ENCODE data around the gene ACOT7. TPM values are rescaled to one million over a fixed set of nuclear protein-coding genes. Genes with fewer than 3 reads are reported as not detected.

Gene ACOT7
- total RNA-seq, 2 experiments from 2014 or later = 23.4 to 53.6 TPM

DNA sequence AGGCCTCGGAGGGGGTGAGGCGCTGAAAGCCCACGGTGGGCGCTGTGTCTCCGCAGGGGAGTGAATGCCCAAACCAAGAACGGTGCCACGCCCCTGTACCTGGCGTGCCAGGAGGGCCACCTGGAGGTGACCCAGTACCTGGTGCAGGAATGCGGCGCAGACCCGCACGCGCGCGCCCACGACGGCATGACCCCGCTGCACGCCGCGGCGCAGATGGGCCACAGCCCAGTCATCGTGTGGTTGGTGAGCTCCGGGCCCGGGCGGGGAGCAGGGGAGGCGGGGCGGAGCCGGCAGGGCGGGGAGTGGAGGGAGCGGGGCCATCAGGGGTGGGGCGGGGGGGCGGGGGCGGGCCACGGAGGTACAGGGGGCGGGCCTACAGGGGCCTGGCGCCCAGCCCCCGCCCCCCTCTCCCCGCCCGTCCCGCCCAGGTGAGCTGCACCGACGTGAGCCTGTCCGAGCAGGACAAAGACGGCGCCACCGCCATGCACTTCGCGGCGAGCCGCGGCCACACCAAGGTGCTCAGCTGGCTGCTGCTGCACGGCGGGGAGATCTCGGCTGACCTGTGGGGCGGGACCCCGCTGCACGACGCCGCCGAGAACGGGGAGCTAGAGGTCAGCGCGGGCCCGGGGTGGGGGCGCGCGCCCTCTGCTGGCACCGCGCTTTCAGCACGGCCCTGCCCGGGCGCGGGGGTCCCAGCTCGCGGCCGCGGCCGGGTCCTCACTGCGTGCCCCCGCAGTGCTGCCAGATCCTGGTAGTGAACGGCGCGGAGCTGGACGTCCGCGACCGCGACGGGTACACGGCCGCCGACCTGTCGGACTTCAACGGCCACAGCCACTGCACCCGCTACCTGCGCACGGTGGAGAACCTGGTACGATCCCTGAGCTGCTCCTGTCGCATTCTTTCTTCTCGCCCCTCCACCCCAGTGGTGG lies 46.9 kb upstream of the ACOT7 start:
- Histone ChIP-seq H3K4me3 (ENCODE audit: low read depth, low read length, poor library complexity, severe bottlenecking) (no peak overlapping the region), H2AFZ (ENCODE audit: low read length) (no peak overlapping the region), H4K20me1 (ENCODE audit: insufficient read depth, low read length) (no peaks in the 10 kb centered on the region; the same call in 1 of the 2 replicates), H3K79me2 (ENCODE audit: insufficient read depth, low read depth, low read length) (no peaks in the 10 kb centered on the region), H3K9me2 (ENCODE audit: insufficient read depth, low read length) (no peaks in the 10 kb centered on the region), H3K4me2 (ENCODE audit: low read length) (peak overlapping the region; percentile 42; the same call in 1 of the 2 replicates), H3K27ac (ENCODE audit: low read depth, low read length, poor library complexity, severe bottlenecking) (no peak overlapping the region), H3K9me3 (ENCODE audit: low read length) (no peaks in the 10 kb centered on the region), H3K36me3 (ENCODE audit: insufficient read depth, low read length) (no peaks in the 10 kb centered on the region), H3K4me1 (ENCODE audit: insufficient read depth, low read length, poor library complexity, severe bottlenecking) (no peaks in the 10 kb centered on the region)
- intact Hi-C loops (cut with micrococcal nuclease; ENCODE audit: unreplicated experiment) = no loop called here
- ChIA-PET POLR2A (no interaction called here), CTCF (ENCODE audit: unreplicated experiment) (interaction anchor here (0.7 kb wide), 1 partner anchor 95 kb away, joined by 5 read pairs; no protein-coding TSS in a partner anchor)
- TF ChIP-seq, protein P1, sequence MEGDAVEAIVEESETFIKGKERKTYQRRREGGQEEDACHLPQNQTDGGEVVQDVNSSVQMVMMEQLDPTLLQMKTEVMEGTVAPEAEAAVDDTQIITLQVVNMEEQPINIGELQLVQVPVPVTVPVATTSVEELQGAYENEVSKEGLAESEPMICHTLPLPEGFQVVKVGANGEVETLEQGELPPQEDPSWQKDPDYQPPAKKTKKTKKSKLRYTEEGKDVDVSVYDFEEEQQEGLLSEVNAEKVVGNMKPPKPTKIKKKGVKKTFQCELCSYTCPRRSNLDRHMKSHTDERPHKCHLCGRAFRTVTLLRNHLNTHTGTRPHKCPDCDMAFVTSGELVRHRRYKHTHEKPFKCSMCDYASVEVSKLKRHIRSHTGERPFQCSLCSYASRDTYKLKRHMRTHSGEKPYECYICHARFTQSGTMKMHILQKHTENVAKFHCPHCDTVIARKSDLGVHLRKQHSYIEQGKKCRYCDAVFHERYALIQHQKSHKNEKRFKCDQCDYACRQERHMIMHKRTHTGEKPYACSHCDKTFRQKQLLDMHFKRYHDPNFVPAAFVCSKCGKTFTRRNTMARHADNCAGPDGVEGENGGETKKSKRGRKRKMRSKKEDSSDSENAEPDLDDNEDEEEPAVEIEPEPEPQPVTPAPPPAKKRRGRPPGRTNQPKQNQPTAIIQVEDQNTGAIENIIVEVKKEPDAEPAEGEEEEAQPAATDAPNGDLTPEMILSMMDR (conservative IDR thresholded peaks at IDR 0.05; ENCODE audit: low read length) = peak; percentile 69
- TF ChIP-seq EZH2phosphoT487 (IDR thresholded peaks at IDR 0.05; ENCODE audit: borderline replicate concordance, low read depth, low read length) = no peak
- peak; percentile 38 for DNase-seq (ENCODE audit: low spot score)
- no TSS peak for BruUV-seq (replicated peaks)

- no peak overlapping the region for H2AFZ ChIP-seq (ENCODE audit: low read length)
- intact Hi-C loops (cut with micrococcal nuclease; ENCODE audit: unreplicated experiment) = loop anchor here (1.0 to 10.0 kb wide), 2 partner anchors 75 to 193 kb away; partner anchors contain the start of gene HES3
- H3K4me2 ChIP-seq (ENCODE audit: low read length) = no peak overlapping the region
- no peaks in the 10 kb centered on the region for H3K79me2 ChIP-seq (ENCODE audit: insufficient read depth, low read depth, low read length)
- POLR2A ChIA-PET = no interaction called here
- no TSS peak for BruUV-seq (replicated peaks)
- no peak overlapping the region for H3K27ac ChIP-seq (ENCODE audit: low read depth, low read length, poor library complexity, severe bottlenecking)
- H3K36me3 ChIP-seq (ENCODE audit: insufficient read depth, low read length) = no peaks in the 10 kb centered on the region
- no peak for TF ChIP-seq EZH2phosphoT487 (IDR thresholded peaks at IDR 0.05; ENCODE audit: borderline replicate concordance, low read depth, low read length)
- TF ChIP-seq, protein P1 (conservative IDR thresholded peaks at IDR 0.05; ENCODE audit: low read length) = peak; percentile 85
- H3K4me3 ChIP-seq (ENCODE audit: low read depth, low read length, poor library complexity, severe bottlenecking) = no peak overlapping the region
- CTCF ChIA-PET (ENCODE audit: unreplicated experiment) = interaction anchor here (0.6 kb wide), 3 partner anchors 48 to 218 kb away, joined by 3 to 4 read pairs (median 3); no protein-coding TSS in a partner anchor
- DNase-seq (ENCODE audit: low spot score) = peak; percentile 68
- H4K20me1 ChIP-seq (ENCODE audit: insufficient read depth, low read length) = no peaks in the 10 kb centered on the region; the same call in 1 of the 2 replicates
- no peaks in the 10 kb centered on the region for H3K9me3 ChIP-seq (ENCODE audit: low read length)
- no peaks in the 10 kb centered on the region for H3K9me2 ChIP-seq (ENCODE audit: insufficient read depth, low read length)
- no peaks in the 10 kb centered on the region for H3K4me1 ChIP-seq (ENCODE audit: insufficient read depth, low read length, poor library complexity, severe bottlenecking)
Observed at GRCh38 chr1:6438047-6438525, 44.5 kb upstream of the ACOT7 start.

All from OCI-LY7 (cell line).